NOMO-1 treated with dmso at 0.1 percent for 144 hours (cell line): ENCODE results near the gene C11orf71.

Experiments used
- DNase-seq: peaks from one replicate; lab custom pipeline; 2025; ENCODE audit not compliant: unreplicated experiment; lab: John Stamatoyannopoulos, UW

Gene C11orf71

GRCh38 chr11:114400216-114400914 lies at the start of gene C11orf71, which contains the start of gene RBM7:
TSS of gene C11orf71 (minus strand) at chr11:114400511. CDS start at chr11:114400331, 180 bp downstream.
TSS of gene RBM7 (plus strand) at chr11:114400666. CDS start at chr11:114400672, 6 bp downstream.
- peak; percentile 92 for DNase-seq

GRCh38 chr11:114449845-114450244 lies 49.5 kb upstream of the C11orf71 start:
- DNase-seq = no peak

GRCh38 chr11:114448749-114449482 lies 48.6 kb upstream of the C11orf71 start:
- no peak for DNase-seq

GRCh38 chr11:114447892-114448291 lies 47.6 kb upstream of the C11orf71 start:
- no peak for DNase-seq

GRCh38 chr11:114447444-114447843 lies 47.1 kb upstream of the C11orf71 start:
- no peak for DNase-seq

- no peak for DNase-seq
These were observed 42.2 kb upstream of the C11orf71 start for GRCh38 chr11:114442536-114442935.

GRCh38 chr11:114441921-114442320 lies 41.6 kb upstream of the C11orf71 start:
- DNase-seq = no peak

- DNase-seq = no peak
These were observed 40.9 kb upstream of the C11orf71 start for GRCh38 chr11:114440971-114441763.

GRCh38 chr11:114440121-114440860 lies 40.0 kb upstream of the C11orf71 start:
- no peak for DNase-seq

- peak; percentile 90 for DNase-seq
These were observed 39.2 kb upstream of the C11orf71 start, which contains the start of gene REXO2 for GRCh38 chr11:114439229-114440120. TSS of gene REXO2 (plus strand) at chr11:114439467. CDS start at chr11:114439529, 62 bp downstream.

- no peak for DNase-seq
These were observed 38.0 kb upstream of the C11orf71 start for GRCh38 chr11:114438303-114438702.

GRCh38 chr11:114433376-114433775 lies 33.1 kb upstream of the C11orf71 start:
- DNase-seq = no peak

- DNase-seq = no peak
These were observed 32.6 kb upstream of the C11orf71 start for GRCh38 chr11:114432893-114433292.

GRCh38 chr11:114430290-114430689 lies 30.0 kb upstream of the C11orf71 start:
- no peak for DNase-seq

GRCh38 chr11:114426280-114426679 lies 26.0 kb upstream of the C11orf71 start:
- no peak for DNase-seq

- no peak for DNase-seq
These were observed 16.2 kb upstream of the C11orf71 start for GRCh38 chr11:114416441-114416961.

GRCh38 chr11:114413958-114414357 lies 13.6 kb upstream of the C11orf71 start:
- no peak for DNase-seq

GRCh38 chr11:114412946-114413345 lies 12.6 kb upstream of the C11orf71 start:
- DNase-seq = no peak

- DNase-seq = no peak
These were observed 1.0 kb upstream of the C11orf71 start for GRCh38 chr11:114401311-114401710.

GRCh38 chr11:114400915-114401223 lies 558 bp upstream of the C11orf71 start:
- no peak for DNase-seq
